ENCODE measurements around the gene MSX2. TPM values are rescaled to one million over a fixed set of nuclear protein-coding genes. Genes with fewer than 3 reads are reported as not detected.

Gene MSX2
- total RNA-seq, 1 donor from 2014 or later: not detected

- Histone ChIP-seq H3K4me3 (no peak overlapping the region), H3K9me3 (no peaks in the 10 kb centered on the region), H3K27ac (no peak overlapping the region), H3K36me3 (no peaks in the 10 kb centered on the region), H3K4me1 (no peaks in the 10 kb centered on the region), H3K27me3 (no peaks in the 10 kb centered on the region)
- DNase-seq (ENCODE audit: low spot score in 2 of 2): no peak
- TF ChIP-seq CTCF (IDR thresholded peaks at IDR 0.05): no peak
- intact Hi-C loops (cut with DNase I): no loop called here
Observed at GRCh38 chr5:174707671-174708070, 16.7 kb upstream of the MSX2 start.

GRCh38 chr5:174708476-174709207 lies 15.7 kb upstream of the MSX2 start:
- no peak for DNase-seq (ENCODE audit: low spot score in 2 of 2)
- intact Hi-C loops (cut with DNase I): no loop called here
- Histone ChIP-seq H3K9me3 (no peaks in the 10 kb centered on the region), H3K27ac (no peak overlapping the region), H3K36me3 (no peaks in the 10 kb centered on the region), H3K4me3 (no peak overlapping the region), H3K4me1 (no peaks in the 10 kb centered on the region), H3K27me3 (no peaks in the 10 kb centered on the region)
- no peak for TF ChIP-seq CTCF (IDR thresholded peaks at IDR 0.05)

GRCh38 chr5:174714751-174715150 lies 9.6 kb upstream of the MSX2 start:
- H3K4me1 ChIP-seq: no peaks in the 10 kb centered on the region
- intact Hi-C loops (cut with DNase I): no loop called here
- no peak for TF ChIP-seq CTCF (IDR thresholded peaks at IDR 0.05)
- no peaks in the 10 kb centered on the region for H3K9me3 ChIP-seq
- DNase-seq (ENCODE audit: low spot score in 2 of 2): no peak
- H3K36me3 ChIP-seq: no peaks in the 10 kb centered on the region
- no peak overlapping the region for H3K4me3 ChIP-seq
- no peaks in the 10 kb centered on the region for H3K27me3 ChIP-seq
- no peak overlapping the region for H3K27ac ChIP-seq

GRCh38 chr5:174715804-174716203 lies 8.6 kb upstream of the MSX2 start:
- Histone ChIP-seq H3K4me3 (no peak overlapping the region), H3K36me3 (no peaks in the 10 kb centered on the region), H3K27me3 (no peaks in the 10 kb centered on the region), H3K9me3 (no peaks in the 10 kb centered on the region), H3K4me1 (no peaks in the 10 kb centered on the region), H3K27ac (no peak overlapping the region)
- TF ChIP-seq CTCF (IDR thresholded peaks at IDR 0.05): no peak
- intact Hi-C loops (cut with DNase I): no loop called here
- DNase-seq (ENCODE audit: low spot score in 2 of 2): no peak

GRCh38 chr5:174717826-174718455 lies 6.4 kb upstream of the MSX2 start:
- Histone ChIP-seq H3K36me3 (no peaks in the 10 kb centered on the region), H3K4me3 (no peak overlapping the region), H3K27me3 (peaks cover 14% of the 10 kb centered on the region), H3K9me3 (no peaks in the 10 kb centered on the region), H3K27ac (no peak overlapping the region), H3K4me1 (no peaks in the 10 kb centered on the region)
- intact Hi-C loops (cut with DNase I): no loop called here
- TF ChIP-seq CTCF (IDR thresholded peaks at IDR 0.05): no peak
- no peak for DNase-seq (ENCODE audit: low spot score in 2 of 2)
